Activated CD4-positive, alpha-beta memory T cell treated with anti-CD3 and anti-CD28 coated beads, Interleukin-2, amount 10 ng/mL, durations not matched to agents 7 days and 5 days (primary cell): ENCODE data around the gene PHACTR3. TPM values are rescaled to one million over a fixed set of nuclear protein-coding genes. Genes with fewer than 3 reads are reported as not detected.
A peak's percentile ranks its signal among the peaks of the same experiment; 100 is the strongest.

Experiments used
- CTCF ChIA-PET: fragments of 350-600 bp; sonication (Branson Sonifier 250); formaldehyde crosslinking; loops from one replicate; lab custom pipeline; 2021; ENCODE audit warnings: antibody characterized with exemption, inconsistent platforms; lab: Charles Lee
- POLR2A ChIA-PET: fragments of 350-600 bp; sonication (Branson Sonifier 250); formaldehyde crosslinking; loops from one replicate; lab custom pipeline; 2021; ENCODE audit warnings: antibody characterized with exemption; lab: Charles Lee
- DNase-seq: peaks from one replicate; pipeline ENCODE4 v3.0.0-alpha.2; 2020
- H3K27ac Mint-ChIP-seq: one replicate; pipeline ENCODE4 v1.8.0; 2021; ENCODE audit warnings: mild to moderate bottlenecking, mixed read lengths
- H3K27me3 Mint-ChIP-seq: one replicate; pipeline ENCODE4 v1.8.0; 2021; ENCODE audit warnings: mixed read lengths
- H3K36me3 Mint-ChIP-seq: one replicate; pipeline ENCODE4 v1.8.0; 2021; ENCODE audit warnings: low read depth, mixed read lengths
- H3K4me1 Mint-ChIP-seq: one replicate; pipeline ENCODE4 v1.8.0; 2021; ENCODE audit warnings: mixed read lengths
- H3K4me3 Mint-ChIP-seq: one replicate; pipeline ENCODE4 v1.8.0; 2021; ENCODE audit warnings: mild to moderate bottlenecking, mixed read lengths
- H3K9me3 Mint-ChIP-seq: one replicate; pipeline ENCODE4 v1.8.0; 2021; ENCODE audit warnings: mixed read lengths
- total RNA-seq, 2 experiments: library from RNA; stranded (reverse); gene quantifications; one replicate each; pipeline ENCODE4 v1.2.3, GENCODE V29; 2021

Gene PHACTR3
- total RNA-seq, 2 experiments from 2014 or later = not detected

- H3K4me1 Mint-ChIP-seq = peaks cover 9% of the 10 kb centered on the region
- H3K27ac Mint-ChIP-seq = no peak overlapping the region
- H3K27me3 Mint-ChIP-seq = peaks cover 9% of the 10 kb centered on the region
- H3K9me3 Mint-ChIP-seq = no peaks in the 10 kb centered on the region
- CTCF ChIA-PET = no interaction called here
- POLR2A ChIA-PET = no interaction called here
- no peak for DNase-seq
- no peaks in the 10 kb centered on the region for H3K36me3 Mint-ChIP-seq
- no peak overlapping the region for H3K4me3 Mint-ChIP-seq
Observed at GRCh38 chr20:59587570-59587969, 16.8 kb upstream of the PHACTR3 start.

DNA sequence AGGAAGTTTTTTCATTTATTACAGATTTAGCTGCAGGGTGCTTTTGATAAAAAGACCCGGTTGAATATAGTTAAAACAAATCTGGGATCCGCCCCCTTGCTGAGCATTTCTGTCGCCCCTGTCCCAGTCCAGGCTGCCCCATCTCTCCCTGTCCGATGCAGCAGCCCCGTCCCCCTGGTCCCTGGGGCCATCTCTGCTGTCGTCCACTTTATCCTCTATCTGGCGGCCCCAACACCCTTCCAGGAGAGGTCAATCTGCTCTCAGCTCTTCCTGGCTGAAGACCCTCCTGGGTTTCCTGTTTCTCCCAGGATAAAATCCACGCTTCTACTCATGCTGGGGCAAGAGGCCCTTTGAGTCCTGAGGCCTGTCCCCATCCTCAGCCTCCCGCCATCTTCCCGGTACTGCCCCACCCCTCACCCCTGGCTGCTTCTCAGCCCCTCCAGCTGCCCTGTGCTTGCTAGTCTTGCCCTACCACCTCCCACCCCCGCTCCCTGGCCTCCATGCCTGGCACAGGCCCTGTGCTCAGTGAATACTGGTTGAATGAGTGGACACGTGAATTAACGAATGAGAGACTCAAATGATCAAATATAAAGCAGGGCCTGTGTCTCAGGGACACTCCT lies 16.0 kb upstream of the PHACTR3 start:
- Mint-ChIP-seq H3K36me3 (no peaks in the 10 kb centered on the region), H3K27ac (no peak overlapping the region), H3K4me3 (no peak overlapping the region), H3K4me1 (peaks cover 9% of the 10 kb centered on the region), H3K9me3 (no peaks in the 10 kb centered on the region), H3K27me3 (peaks cover 12% of the 10 kb centered on the region)
- ChIA-PET CTCF (interaction anchor here (1.2 kb wide), 1 partner anchor 11 kb away, joined by 3 read pairs; no protein-coding TSS in a partner anchor), POLR2A (no interaction called here)
- DNase-seq = no peak

- CTCF ChIA-PET = interaction anchor here (1.2 kb wide), 1 partner anchor 10 kb away, joined by 3 read pairs; no protein-coding TSS in a partner anchor
Observed at GRCh38 chr20:59589086-59589684, 15.2 kb upstream of the PHACTR3 start.

DNA sequence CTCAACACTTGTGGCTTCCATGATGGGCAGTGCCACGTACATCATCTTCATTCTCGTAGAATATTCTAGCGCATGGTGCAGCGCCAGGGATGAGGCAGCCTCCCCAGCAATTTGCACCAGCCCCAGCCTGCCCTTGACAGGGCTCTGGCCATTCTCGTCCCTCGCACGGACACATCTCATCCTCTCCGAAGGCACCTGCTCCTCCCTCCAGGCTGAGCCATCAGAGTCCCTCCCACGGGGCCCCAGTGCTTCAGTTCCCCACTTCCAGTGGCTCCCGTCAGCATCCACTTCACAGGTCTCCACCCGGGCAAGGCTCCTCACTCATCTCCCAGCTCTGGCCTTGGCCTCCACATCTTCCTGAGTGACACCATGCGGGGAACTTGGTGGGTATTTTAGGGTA lies 13.3 kb upstream of the PHACTR3 start:
- no peak overlapping the region for H3K4me3 Mint-ChIP-seq
- no peak overlapping the region for H3K27ac Mint-ChIP-seq
- peaks cover 2% of the 10 kb centered on the region for H3K4me1 Mint-ChIP-seq
- no peak for DNase-seq
- ChIA-PET POLR2A (no interaction called here), CTCF (interaction anchor here (1.3 kb wide), 1 partner anchor 20 kb away, joined by 3 read pairs; no protein-coding TSS in a partner anchor)
- H3K36me3 Mint-ChIP-seq = no peaks in the 10 kb centered on the region
- H3K27me3 Mint-ChIP-seq = peaks cover 33% of the 10 kb centered on the region
- no peaks in the 10 kb centered on the region for H3K9me3 Mint-ChIP-seq

More at GRCh38 chr20:59589086-59589684, 15.2 kb upstream of the PHACTR3 start:
- no peak for DNase-seq
- POLR2A ChIA-PET = no interaction called here
- H3K27me3 Mint-ChIP-seq = peaks cover 17% of the 10 kb centered on the region
- no peak overlapping the region for H3K27ac Mint-ChIP-seq
- peaks cover 9% of the 10 kb centered on the region for H3K4me1 Mint-ChIP-seq
- no peaks in the 10 kb centered on the region for H3K9me3 Mint-ChIP-seq
- H3K4me3 Mint-ChIP-seq = no peak overlapping the region
- no peaks in the 10 kb centered on the region for H3K36me3 Mint-ChIP-seq

GRCh38 chr20:59596690-59597089 lies 7.7 kb upstream of the PHACTR3 start:
- Mint-ChIP-seq H3K9me3 (no peaks in the 10 kb centered on the region), H3K36me3 (no peaks in the 10 kb centered on the region), H3K4me3 (no peak overlapping the region), H3K27me3 (peaks cover 38% of the 10 kb centered on the region), H3K27ac (no peak overlapping the region), H3K4me1 (no peaks in the 10 kb centered on the region)
- CTCF ChIA-PET = interaction anchor here (0.9 kb wide), 1 partner anchor 25 kb away, joined by 3 read pairs; no protein-coding TSS in a partner anchor
- no peak for DNase-seq
- POLR2A ChIA-PET = no interaction called here

GRCh38 chr20:59597240-59597639 lies 7.1 kb upstream of the PHACTR3 start:
- Mint-ChIP-seq H3K9me3 (no peaks in the 10 kb centered on the region), H3K27ac (no peak overlapping the region), H3K27me3 (peaks cover 40% of the 10 kb centered on the region), H3K4me1 (no peaks in the 10 kb centered on the region), H3K4me3 (no peak overlapping the region), H3K36me3 (no peaks in the 10 kb centered on the region)
- no peak for DNase-seq
- POLR2A ChIA-PET = no interaction called here
- CTCF ChIA-PET = interaction anchor here (1.5 to 1.7 kb wide), 3 partner anchors 12 to 57 kb away, joined by 3 read pairs; no protein-coding TSS in a partner anchor

DNA sequence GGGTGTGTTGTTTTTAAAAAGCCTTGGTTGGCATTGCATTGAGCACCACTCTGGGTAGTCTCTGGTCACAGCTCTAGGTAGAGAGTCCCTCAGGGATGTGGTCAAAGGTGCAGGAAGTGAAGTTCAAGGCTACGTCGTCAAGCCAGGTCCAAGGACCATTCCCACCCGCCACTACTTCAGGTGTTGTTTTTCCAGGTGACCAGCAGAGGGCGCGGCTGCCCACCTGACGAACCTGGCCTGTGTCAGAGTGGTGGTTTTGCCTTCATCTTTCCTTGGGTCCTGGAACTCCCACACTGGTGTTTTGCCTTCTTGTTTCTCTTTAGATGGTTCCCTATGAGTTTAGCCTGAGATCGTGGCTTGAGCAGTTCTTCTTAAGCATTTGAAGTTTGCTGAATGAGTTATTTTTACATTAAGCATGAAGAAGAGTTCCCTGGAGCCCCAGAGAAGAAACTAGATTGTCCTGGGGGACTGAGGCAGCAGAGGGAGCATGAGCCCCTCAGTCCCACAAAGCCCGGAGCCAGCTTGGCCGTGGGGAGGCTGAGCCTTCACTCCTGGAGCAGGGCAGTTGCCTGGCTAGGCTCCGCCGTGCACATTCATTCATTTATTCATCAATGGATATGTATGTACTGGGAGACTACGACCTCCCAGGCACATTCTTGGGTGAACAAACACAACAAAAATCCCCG lies 5.6 kb upstream of the PHACTR3 start:
- Mint-ChIP-seq H3K27ac (no peak overlapping the region), H3K36me3 (no peaks in the 10 kb centered on the region), H3K4me1 (no peaks in the 10 kb centered on the region), H3K27me3 (peaks cover 46% of the 10 kb centered on the region), H3K9me3 (no peaks in the 10 kb centered on the region), H3K4me3 (no peak overlapping the region)
- ChIA-PET CTCF (interaction anchor here (0.6 to 1.7 kb wide), 7 partner anchors 14 to 150 kb away, joined by 3 to 5 read pairs (median 3); no protein-coding TSS in a partner anchor), POLR2A (interaction anchor here (1.2 kb wide), 1 partner anchor 16 kb away, joined by 4 read pairs; no protein-coding TSS in a partner anchor)
- peak; percentile 34 for DNase-seq

GRCh38 chr20:59599941-59600340 lies 4.4 kb upstream of the PHACTR3 start:
- CTCF ChIA-PET = interaction anchor here (0.9 kb wide), 1 partner anchor 11 kb away, joined by 3 read pairs; no protein-coding TSS in a partner anchor

GRCh38 chr20:59600472-59600871 lies 3.9 kb upstream of the PHACTR3 start:
- Mint-ChIP-seq H3K36me3 (no peaks in the 10 kb centered on the region), H3K4me3 (no peak overlapping the region), H3K27me3 (peaks cover 36% of the 10 kb centered on the region), H3K27ac (no peak overlapping the region), H3K9me3 (no peaks in the 10 kb centered on the region), H3K4me1 (no peaks in the 10 kb centered on the region)
- DNase-seq = no peak
- ChIA-PET POLR2A (no interaction called here), CTCF (no interaction called here)

More at GRCh38 chr20:59599941-59600340, 4.4 kb upstream of the PHACTR3 start:
- peaks cover 38% of the 10 kb centered on the region for H3K27me3 Mint-ChIP-seq
- POLR2A ChIA-PET = no interaction called here
- no peak overlapping the region for H3K4me3 Mint-ChIP-seq
- no peaks in the 10 kb centered on the region for H3K4me1 Mint-ChIP-seq
- no peak for DNase-seq
- H3K36me3 Mint-ChIP-seq = no peaks in the 10 kb centered on the region
- H3K27ac Mint-ChIP-seq = no peak overlapping the region
- H3K9me3 Mint-ChIP-seq = no peaks in the 10 kb centered on the region

GRCh38 chr20:59602546-59603080 lies 1.7 kb upstream of the PHACTR3 start:
- no peaks in the 10 kb centered on the region for H3K9me3 Mint-ChIP-seq
- H3K4me3 Mint-ChIP-seq = no peak overlapping the region
- CTCF ChIA-PET = interaction anchor here (0.7 kb wide), 2 partner anchors 20 to 1244 kb away, joined by 3 to 5 read pairs; no protein-coding TSS in a partner anchor
- H3K36me3 Mint-ChIP-seq = no peaks in the 10 kb centered on the region
- H3K27me3 Mint-ChIP-seq = peaks cover 50% of the 10 kb centered on the region
- DNase-seq = no peak
- H3K27ac Mint-ChIP-seq = no peak overlapping the region
- no peaks in the 10 kb centered on the region for H3K4me1 Mint-ChIP-seq
- POLR2A ChIA-PET = no interaction called here

DNA sequence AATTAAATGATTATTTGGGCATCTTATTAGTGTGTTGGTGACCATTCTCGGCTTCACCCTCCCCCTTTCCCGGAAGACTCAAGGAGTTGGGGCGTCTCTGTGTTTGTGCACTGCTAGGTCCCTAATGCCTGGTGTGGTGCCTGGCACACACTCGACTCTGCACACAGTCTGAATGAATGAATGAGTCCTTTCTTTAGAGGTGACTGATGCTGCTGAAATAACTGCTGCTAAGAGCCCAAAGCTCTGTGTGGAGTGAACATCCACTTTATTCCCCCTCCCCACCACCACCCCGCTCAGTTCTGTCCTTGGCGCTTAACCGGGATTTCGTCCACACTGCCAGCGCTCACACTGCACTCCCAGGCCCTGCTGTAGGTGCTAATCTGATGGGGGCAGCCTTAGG lies 1.2 kb upstream of the PHACTR3 start:
- Mint-ChIP-seq H3K9me3 (no peaks in the 10 kb centered on the region), H3K36me3 (no peaks in the 10 kb centered on the region), H3K27me3 (peaks cover 52% of the 10 kb centered on the region), H3K4me3 (no peak overlapping the region), H3K4me1 (no peaks in the 10 kb centered on the region), H3K27ac (no peak overlapping the region)
- CTCF ChIA-PET = no interaction called here
- POLR2A ChIA-PET = no interaction called here
- no peak for DNase-seq

DNA sequence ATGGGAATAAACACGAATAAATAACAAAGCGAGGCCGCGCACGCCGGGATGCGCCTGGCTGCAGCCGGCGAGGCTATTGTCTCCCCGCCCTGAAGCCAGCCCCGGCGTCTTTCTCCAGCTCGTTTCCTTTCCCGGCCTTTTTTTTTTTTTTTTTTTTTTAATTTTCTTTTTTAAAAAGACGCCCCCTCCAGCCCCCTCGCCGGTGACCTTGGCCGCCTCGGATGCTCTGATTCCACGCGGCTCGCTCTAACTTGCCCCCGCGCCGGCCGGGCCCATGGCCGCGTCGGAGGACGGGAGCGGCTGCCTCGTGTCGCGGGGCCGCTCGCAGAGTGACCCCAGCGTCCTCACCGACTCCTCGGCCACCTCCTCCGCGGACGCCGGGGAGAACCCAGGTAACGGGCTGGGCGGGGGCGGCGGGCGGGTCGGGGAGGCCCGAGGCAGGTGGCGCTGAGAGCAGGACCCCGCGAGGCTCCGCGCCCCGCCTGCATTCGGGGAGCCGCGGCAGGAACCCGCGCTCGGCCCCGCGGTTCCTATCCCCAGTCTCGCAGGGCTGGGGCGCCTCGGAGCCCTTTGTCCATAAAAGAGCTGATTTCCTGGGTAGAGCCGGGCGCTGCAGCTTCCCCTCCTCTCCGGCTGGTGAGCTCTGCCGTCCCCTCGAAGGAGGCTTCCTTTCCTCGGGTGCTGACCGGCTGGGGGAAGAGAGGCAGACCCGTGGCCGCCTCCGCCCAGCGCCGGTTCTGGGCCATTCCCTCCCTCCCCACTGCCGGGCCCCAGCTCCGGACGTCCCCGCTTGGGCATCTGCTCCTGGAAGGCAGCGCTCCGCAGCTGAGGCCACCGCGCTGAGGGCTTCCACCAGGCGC lies 631 bp downstream of the PHACTR3 start:
- no peaks in the 10 kb centered on the region for H3K36me3 Mint-ChIP-seq
- no peak for DNase-seq
- POLR2A ChIA-PET = interaction anchor here (1.1 kb wide), 1 partner anchor 29 kb away, joined by 3 read pairs; no protein-coding TSS in a partner anchor
- no peaks in the 10 kb centered on the region for H3K9me3 Mint-ChIP-seq
- H3K27me3 Mint-ChIP-seq = peaks cover 52% of the 10 kb centered on the region
- H3K4me1 Mint-ChIP-seq = no peaks in the 10 kb centered on the region
- H3K27ac Mint-ChIP-seq = no peak overlapping the region
- CTCF ChIA-PET = no interaction called here
- no peak overlapping the region for H3K4me3 Mint-ChIP-seq
